GM18520 (cell line): ENCODE data around the gene POC5.

Experiments used
- ATAC-seq: cut with Tn5 transposase; IDR thresholded peaks from one replicate; pipeline ENCODE4 v1.9.1; 2021; ENCODE audit not compliant: unreplicated experiment

POC5 gene

DNA sequence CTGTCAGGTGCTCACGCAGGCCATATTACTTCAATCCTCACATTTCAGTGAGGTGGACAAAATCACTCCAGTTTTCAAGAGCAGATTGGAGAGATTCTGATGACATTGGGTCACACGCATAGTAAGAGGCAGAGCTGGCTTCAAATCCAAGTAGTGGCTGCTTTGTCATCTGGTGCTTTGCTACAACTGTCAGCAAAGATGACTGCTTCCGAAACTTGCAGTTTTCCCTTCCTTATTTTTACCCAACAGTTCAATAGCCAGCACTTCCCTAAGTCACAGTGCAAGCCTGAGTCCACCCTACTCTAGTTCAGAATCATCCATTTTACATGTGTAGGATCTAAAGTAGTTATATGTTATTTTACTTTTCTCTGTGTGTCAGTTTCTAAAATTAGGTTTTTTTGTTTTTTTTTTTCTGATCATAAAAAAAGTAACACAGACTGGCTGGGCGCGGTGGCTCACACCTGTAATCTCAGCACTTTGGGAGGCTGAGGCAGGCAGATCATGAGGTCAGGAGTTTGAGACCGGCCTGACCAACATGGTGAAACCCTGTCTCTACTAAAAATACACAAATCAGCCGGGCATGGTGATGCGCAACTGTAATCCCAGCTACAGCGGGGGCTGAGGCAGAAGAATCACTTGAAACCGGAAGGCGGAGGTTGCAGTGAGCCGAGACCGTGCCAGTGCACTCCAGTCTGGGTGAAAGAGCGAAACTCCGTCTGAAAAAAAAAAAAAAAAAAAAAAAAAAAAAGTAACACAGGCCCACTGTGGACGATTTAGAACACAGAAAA, 56.4 kb downstream of the POC5 start:
- ATAC-seq = no peak

DNA sequence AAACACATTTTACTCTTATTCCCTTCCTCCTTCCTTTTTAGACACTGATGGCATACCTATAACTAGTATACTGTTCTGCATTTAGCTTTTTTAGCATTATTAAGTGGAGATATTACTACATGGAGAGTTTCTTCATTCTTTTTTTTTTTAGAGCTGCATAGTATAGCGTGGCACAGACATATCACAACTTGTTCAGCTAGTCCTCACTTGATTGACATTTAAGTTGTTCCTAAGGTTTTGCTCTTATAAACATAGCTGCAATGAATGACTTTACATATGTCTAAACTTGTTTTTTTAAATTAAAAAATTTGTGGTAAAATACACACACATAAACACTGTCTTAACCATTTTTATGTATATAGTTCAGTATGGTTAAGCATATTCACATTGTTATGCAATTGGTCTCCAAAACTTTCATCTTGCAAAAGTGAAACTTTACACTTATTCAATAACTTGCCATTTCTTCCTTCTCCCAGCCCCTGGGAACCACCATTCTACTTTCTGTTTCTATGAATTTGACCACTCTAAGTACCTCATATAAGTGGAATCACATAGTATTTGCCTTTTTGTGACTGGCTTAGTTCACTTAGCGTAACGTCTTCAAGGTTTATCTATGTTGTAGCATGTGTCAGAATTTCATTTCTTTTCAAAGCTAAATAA, 57.3 kb downstream of the POC5 start:
- ATAC-seq = no peak

DNA sequence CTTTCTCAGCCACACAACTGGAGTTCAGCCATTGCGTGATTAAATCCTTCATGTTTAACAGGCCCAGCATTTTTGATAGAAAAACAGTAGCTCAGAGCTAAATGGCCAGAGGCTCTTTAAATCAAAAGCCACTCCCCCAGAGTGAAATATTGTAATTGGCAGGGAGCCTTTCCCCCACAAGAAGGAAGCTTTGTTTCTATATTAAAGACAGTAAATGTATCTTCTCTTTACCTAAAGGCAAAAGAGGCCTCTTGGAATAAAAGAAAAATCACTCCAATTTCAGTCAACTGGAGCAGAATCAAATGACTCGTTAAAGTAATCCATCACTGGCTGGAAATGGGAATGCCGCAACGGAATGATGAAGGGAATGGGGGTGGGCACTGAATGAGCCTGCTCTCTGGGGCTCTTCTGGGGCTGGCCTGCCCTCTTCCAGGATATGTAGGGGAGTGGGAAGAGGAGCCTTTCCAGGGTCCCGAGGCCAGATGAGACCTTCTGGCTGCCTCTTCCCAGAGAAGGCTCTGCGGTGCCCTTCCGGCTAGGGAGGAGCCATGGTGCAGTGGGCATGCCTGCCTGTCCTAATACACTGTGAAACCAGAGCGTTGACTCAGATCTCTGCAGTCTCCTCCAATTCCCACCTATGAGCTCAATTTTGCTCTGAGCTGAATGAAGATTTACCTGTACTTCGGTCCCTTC, 60.8 kb downstream of the POC5 start:
- ATAC-seq = no peak

DNA sequence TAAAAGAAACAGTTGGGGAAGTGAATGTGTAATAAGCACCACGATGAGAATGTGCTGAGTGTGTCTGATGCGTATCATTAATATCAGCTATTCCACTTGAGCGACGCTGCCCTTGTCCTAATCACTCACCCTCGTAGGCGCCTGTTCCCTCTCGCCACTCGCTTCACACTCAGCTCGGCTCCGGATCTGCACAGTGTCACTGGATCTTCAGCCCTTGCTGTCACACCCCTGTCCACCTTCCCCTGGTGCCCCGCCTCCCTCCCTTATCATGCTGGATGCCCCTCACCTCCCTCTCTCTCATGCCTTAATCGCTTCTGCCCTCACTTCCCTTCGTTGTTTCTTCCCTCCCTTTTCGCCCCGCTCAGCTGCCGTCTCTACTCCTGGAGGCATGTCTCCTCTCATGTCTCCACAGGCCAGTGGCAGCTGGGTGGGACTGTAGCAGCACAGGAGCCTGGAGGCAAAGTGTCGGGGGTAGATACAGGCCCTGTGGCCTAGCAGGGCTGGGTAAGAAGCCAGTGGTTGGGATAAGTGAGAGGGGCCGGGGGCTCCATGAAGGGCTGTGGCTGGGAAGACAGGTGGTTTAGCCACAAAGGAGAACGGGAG, 62.4 kb downstream of the POC5 start:
- ATAC-seq = no peak

DNA sequence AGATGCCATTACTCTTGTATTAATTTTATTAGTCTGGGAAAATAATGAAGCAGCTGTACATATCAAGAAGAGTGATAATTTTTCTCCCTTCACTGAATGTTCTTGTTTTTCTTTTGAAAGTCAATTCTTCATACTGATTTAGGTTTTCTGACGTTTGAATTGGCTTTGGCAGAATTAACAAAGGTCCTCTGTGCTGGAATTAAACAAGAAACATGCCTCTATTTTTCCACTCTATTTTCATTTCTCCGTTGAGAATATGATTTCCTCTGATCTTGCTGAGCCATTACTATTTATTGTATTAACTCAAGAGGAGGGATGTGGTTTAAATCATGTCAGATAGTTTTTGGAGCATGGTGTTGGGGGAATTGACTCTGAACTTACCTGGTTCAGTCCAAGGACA, 63.7 kb downstream of the POC5 start:
- ATAC-seq = no peak

DNA sequence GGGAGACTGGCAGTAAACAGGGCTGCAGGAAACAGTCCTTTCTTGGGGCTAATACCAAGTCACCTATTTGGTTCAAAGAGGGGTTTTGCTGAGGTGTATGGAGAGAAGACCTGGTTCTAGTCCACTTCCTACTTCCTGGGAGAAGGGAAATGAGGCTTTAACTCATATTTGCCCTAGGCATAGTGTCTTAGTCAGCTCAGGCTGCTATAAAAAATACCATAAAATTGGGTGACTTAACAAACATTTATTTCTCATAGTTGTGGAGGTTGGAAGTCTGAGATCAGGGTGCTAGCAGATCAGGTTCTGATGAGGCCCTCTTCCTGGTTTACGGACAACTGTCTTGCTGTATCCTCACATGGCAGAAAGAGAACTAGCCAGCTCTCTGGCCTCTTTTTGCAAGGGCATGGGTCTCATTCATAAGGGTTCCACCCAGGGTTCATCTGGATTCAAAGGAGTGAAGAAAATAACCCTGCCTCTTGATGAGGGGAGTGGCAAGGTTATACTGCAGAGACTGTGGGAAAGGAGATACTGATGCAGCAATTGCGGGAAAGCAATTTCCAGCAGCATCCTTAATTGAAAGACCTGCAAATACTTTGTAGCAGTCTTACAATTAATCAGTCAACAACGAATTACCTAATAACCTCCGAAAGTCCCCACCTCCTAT, 65.5 kb downstream of the POC5 start:
- no peak for ATAC-seq

DNA sequence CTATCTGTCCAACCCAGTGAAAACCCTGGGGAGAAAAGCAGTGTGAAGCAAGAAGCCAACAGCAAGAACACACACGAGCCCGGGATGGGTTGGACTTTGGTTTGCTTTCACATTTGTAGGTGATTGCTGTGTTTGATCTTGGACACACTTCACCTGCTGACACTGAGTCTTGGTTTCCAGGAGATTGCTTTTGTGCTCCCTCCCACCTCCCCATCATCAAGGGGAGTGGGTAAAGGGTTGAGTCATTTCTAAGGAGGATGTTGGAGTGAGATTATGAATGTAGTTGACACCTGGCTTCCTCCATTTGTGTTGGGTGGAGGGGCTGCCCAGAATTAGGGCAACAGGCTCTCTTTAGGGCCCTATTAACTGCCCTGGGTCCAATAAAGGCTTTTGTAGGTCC, 68.5 kb downstream of the POC5 start:
- ATAC-seq = no peak

DNA sequence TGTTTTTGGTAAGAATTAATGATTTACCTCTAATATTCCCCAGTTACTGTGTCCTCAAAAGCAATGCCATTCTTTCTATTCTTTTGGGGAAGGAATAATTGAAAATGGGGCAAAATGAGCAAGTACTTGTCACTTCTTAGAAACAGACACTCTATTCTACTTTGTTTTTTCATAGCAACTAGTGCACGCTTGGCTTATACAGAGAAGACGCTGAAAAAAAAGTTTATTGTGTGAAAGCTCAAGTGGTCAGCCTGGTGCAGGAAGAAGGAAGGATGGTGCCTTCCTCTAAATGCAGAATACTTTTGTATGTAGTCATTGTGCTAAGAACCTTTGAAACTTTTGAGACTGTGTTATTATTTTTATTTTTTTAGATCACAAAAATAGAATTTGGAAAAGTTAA, 76.4 kb downstream of the POC5 start:
- ATAC-seq = no peak

DNA sequence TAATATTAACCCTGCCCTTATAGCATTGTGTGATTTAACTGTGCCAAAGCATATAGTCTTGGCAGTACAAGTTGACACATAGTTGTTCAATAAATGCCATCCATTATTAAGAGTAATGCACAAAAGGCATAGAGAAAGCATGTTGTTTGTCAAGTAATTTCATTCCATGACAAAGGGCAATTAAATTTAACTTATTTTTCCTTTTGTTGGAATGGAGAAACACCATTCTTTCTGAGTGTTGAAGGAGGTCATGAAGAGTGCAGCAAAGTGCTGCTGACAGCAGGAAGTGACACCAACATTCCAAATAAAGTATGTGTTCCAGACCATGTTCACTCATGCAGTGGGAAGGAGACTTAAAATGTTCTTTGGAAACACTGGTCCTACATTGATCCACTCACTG, 76.8 kb downstream of the POC5 start:
- no peak for ATAC-seq

DNA sequence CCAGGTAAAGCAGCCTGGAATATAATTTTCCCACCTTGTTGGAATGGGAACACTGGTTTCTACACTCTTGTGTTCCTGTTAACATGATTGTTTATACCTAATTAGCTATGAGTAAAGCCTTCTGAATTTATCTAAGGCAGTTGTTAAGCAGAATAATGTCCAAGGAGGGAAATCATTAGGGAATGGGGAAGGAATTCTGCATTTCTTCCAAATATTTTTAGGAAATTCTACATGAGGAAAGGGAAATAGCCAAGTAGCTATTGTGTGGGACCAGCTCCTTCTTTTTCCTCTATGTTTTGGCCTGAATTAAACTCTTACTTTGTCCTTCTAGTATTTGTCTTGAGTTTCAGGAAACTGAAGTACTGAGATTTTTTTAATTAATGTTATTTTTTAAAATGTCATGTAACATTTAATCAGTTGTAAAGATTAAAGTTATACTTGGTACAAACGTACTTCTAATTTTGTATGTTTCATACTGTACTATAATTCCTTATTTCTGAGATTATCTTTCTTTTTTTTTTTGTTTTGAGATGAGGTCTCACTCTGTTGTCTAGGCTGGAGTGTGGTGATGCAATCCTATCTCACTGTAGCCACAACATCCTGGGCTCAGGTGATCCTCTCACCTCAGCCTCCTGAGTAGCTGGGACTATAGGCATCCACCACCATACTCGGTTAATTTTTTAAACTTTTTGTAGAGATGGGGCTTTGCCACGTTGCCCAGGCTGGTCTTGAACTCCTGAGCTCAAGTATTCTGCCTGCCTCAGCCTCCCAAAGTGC, 77.5 kb downstream of the POC5 start:
- no peak for ATAC-seq

DNA sequence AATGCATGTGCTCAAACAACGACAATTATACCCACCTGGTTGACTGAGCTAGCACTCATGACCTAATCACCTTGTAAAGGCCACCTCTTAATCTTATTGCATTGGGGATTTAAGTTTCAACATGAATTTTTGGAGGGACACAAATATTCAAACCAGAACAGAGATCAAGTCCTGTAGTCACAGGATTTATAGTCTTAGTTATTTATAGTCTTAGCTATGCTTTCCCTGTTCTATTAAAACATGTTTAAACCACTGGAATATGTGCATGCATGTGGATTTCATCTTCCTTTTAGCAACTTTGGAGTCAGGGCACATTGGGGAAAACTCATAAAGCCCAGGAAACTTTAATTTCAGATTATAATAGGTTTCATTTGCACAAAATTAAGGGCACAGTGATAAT, 79.3 kb downstream of the POC5 start:
- no peak for ATAC-seq

DNA sequence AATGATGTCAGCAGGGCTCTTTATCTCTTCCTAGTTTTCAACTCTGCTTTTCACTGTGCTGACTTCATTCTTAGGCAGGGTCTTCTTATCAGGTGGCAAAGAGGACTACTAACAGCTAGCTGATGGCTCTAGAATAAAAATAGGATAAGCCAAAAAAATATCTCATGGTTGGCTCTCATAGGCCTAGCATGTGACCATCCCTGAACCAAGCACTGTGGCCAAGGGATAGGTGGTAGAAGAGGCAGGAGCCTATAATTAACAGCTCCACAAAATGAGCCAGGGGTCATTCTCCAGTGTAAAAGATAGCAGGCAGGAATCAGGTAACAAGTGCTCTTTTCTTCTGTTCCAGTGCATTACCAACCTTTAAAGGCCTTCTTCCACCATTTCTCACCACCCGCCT, 84.9 kb downstream of the POC5 start:
- ATAC-seq = no peak

DNA sequence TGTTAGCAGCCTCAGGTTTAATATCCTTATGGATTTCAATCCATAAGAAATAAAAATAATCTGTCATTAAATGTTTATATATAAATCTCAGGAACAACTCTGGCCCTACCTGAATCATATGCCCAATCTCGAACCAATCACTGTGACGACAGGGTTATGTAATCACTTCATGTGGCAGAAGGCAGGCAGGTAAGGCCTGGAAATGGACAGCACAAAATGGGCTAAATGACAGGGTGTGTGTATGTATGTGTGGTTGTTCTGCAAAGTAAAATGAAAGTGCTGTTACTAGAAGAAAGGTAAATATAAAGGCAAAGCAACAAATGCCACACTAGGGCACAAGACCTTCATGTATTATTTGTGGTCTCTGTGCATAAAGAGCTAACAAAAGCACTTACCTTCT, 86.4 kb downstream of the POC5 start:
- ATAC-seq = no peak

DNA sequence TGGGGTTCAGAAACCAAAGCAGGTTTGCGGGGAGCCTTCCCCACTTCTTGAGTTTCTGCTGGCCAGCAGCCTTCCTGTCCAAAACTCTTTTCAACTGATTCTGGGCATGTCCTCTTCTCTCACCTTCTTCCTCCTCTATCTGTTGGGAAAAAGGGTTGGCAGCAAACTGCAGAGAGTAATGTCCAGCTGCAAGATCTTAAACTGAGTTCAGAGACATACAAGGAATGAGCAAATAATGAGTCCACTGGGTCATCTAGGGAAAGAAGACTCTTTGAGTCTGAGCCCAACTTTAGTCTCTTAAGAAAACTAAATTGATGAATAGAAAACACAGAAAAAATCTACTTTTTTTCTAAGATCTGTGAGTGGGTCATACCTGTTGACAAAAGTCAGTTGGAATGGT, 89.4 kb downstream of the POC5 start:
- no peak for ATAC-seq

DNA sequence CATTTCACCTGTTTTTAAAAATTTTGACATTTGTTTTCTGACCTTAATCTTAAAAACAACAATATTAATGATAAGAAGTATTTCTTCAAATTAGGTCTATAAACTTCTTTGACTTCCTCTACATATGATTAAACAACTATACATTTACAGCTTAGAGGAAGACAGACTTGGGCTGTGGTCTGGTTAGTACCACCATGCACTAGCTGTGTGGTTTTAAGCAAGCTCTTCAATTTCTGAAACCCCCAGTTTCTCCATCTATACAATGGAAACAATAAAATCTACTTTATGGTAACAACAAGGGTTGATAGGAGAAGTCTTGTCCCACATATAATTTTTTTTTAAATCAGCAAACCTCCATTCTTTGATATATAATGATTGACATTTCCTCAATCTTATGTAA, 90.3 kb downstream of the POC5 start:
- no peak for ATAC-seq
